Endothelial cell of umbilical vein (primary cell): ENCODE measurements around the gene HPGDS. TPM values are rescaled to one million over a fixed set of nuclear protein-coding genes. Genes with fewer than 3 reads are reported as not detected.

Experiments
- BruUV-seq: library from RNA; stranded (reverse); fragments of 400-500 nt; replicated peaks from 2 replicates; lab custom pipeline; 2021; lab: Mats Ljungman, UMichigan
- CTCF ChIA-PET: fragments of 300-600, 350-600 bp; sonication (Branson Sonifier 250); formaldehyde crosslinking; loops from one replicate; lab custom pipeline; 2021; ENCODE audit warnings: antibody characterized with exemption, inconsistent platforms; lab: Charles Lee
- POLR2A ChIA-PET: fragments of 300-600, 350-600 bp; sonication (Branson Sonifier 250); formaldehyde crosslinking; loops from one replicate; lab custom pipeline; 2021; ENCODE audit warnings: antibody characterized with exemption, inconsistent platforms; lab: Charles Lee
- DNase-seq: peaks from one replicate; pipeline ENCODE4 v3.0.0-alpha.2; 2011; ENCODE audit warnings: low read depth, low spot score
- FAIRE-seq: peaks from 2 replicates; lab custom pipeline; 2011; peaks lifted over from hg19 to GRCh38; lab: Jason Lieb, UNC
- H2AFZ ChIP-seq: 2 replicates; pipeline ENCODE4 v1.6.0; 2012; ENCODE audit warnings: low read depth, low read length, control low read depth, inconsistent platforms
- H3K27ac ChIP-seq: 2 replicates; pipeline ENCODE4 v1.5.1; 2011; ENCODE audit warnings: low read depth, mild to moderate bottlenecking, control low read depth, low read length, moderate library complexity; ENCODE audit not compliant: insufficient read depth
- H3K27me3 ChIP-seq, 2 experiments: 2 replicates each; pipeline versions ENCODE4 v1.6.0 to v1.6.1; 2011; ENCODE audit warnings: low read length in 2 of 2, mixed read lengths in 1 of 2; ENCODE audit not compliant: control insufficient read depth in 2 of 2, insufficient read depth in 2 of 2
- H3K36me3 ChIP-seq, 2 experiments: 2 replicates in 1 of 2; 3 replicates in 1 of 2; pipeline ENCODE4 v1.5.1; 2011; ENCODE audit warnings: low read length in 2 of 2, mild to moderate bottlenecking in 1 of 2, moderate library complexity in 1 of 2; ENCODE audit not compliant: control insufficient read depth in 2 of 2, insufficient read depth in 2 of 2; ENCODE audit errors: extremely low read depth in 1 of 2
- H3K4me1 ChIP-seq: 3 replicates; pipeline ENCODE4 v1.5.1; 2011; ENCODE audit warnings: mild to moderate bottlenecking, low read length; ENCODE audit not compliant: control insufficient read depth, insufficient read depth; ENCODE audit errors: extremely low read depth
- H3K4me2 ChIP-seq: 2 replicates; pipeline ENCODE4 v1.6.1; 2011; ENCODE audit warnings: low read length, control low read depth, mixed read lengths; ENCODE audit not compliant: insufficient read depth
- H3K4me3 ChIP-seq, 3 experiments: fragments of 200-600 bp in 1 of 3; sonication (generic), shearing (Covaris generic) in 1 of 3; replicated peaks in 1 of 3; 2 replicates each; pipeline ENCODE4 v1.5.1; 2011 to 2016; ENCODE audit warnings: control low read depth in 3 of 3, low read length in 3 of 3, mild to moderate bottlenecking in 2 of 3, inconsistent platforms in 1 of 3, low read depth in 1 of 3, moderate library complexity in 1 of 3; ENCODE audit not compliant: insufficient read depth in 1 of 3
- H3K79me2 ChIP-seq: 2 replicates; pipeline ENCODE4 v1.6.0; 2012; ENCODE audit warnings: low read length, inconsistent platforms; ENCODE audit not compliant: control insufficient read depth, insufficient read depth
- H3K9ac ChIP-seq: replicated peaks from 2 replicates; pipeline ENCODE3; 2011; ENCODE audit warnings: low read length, control low read depth; ENCODE audit not compliant: insufficient read depth; ENCODE audit errors: extremely low read depth
- H3K9me1 ChIP-seq: replicated peaks from 3 replicates; pipeline ENCODE4 v1.6.0; 2011; ENCODE audit warnings: mild to moderate bottlenecking, low read length; ENCODE audit not compliant: control insufficient read depth, insufficient read depth; ENCODE audit errors: extremely low read depth
- H3K9me3 ChIP-seq: replicated peaks from 2 replicates; pipeline ENCODE4 v1.5.1; 2012; ENCODE audit warnings: low read length, inconsistent platforms; ENCODE audit not compliant: control insufficient read depth, insufficient read depth
- H4K20me1 ChIP-seq: replicated peaks from 2 replicates; pipeline ENCODE3; 2011; ENCODE audit warnings: mild to moderate bottlenecking, low read length; ENCODE audit not compliant: control insufficient read depth, insufficient read depth; ENCODE audit errors: extremely low read depth
- EZH2 ChIP-seq: IDR thresholded peaks from 2 replicates; pipeline ENCODE4 v1.6.1; 2012; ENCODE audit warnings: borderline replicate concordance, low read depth, mild to moderate bottlenecking, moderate library complexity, low read length, inconsistent platforms; ENCODE audit not compliant: severe bottlenecking
- GATA2 ChIP-seq: IDR thresholded peaks from 2 replicates; pipeline ENCODE4 v1.7.0; 2011; ENCODE audit warnings: low read depth, mild to moderate bottlenecking, moderate library complexity, mixed read lengths, low read length; ENCODE audit not compliant: insufficient read length, insufficient read depth
- JUN ChIP-seq: IDR thresholded peaks from 2 replicates; pipeline ENCODE4 v1.6.1; 2011; ENCODE audit warnings: borderline replicate concordance, low read depth; ENCODE audit not compliant: insufficient read length, insufficient read depth
- MAX ChIP-seq: IDR thresholded peaks from 2 replicates; pipeline ENCODE4 v1.6.1; 2011; ENCODE audit not compliant: insufficient read depth, insufficient read length
- POLR2A ChIP-seq: IDR thresholded peaks from 2 replicates; pipeline ENCODE4 v1.6.1; 2012; ENCODE audit warnings: low read depth, mild to moderate bottlenecking, control low read depth, low read length
- POLR2AphosphoS5 ChIP-seq: IDR thresholded peaks from 2 replicates; pipeline ENCODE4 v1.6.1; 2012; ENCODE audit warnings: low read depth, mild to moderate bottlenecking, control low read depth, low read length, moderate library complexity; ENCODE audit not compliant: insufficient read depth
- dilution Hi-C: fragments of 300-500 bp; cut with MboI; formaldehyde crosslinking; loops from one replicate; pipeline ENCODE4 v1.15.0; 2019; ENCODE audit warnings: low sequenced_read_pairs; ENCODE audit not compliant: extremely low pct_ligation_motif_present
- intact Hi-C: fragments of 100-400 bp; cut with micrococcal nuclease; formaldehyde crosslinking; loops from one replicate; pipeline ENCODE4 v1.10.0; 2022
- polyA plus RNA-seq, 4 experiments: library from polyadenylated mRNA; depleted of rRNA in 3 of 4; stranded (reverse) in 3 of 4; unstranded in 1 of 4; fragments of >200 nt; gene quantifications; 2 replicates each; pipeline versions ENCODE4 v1.2.1 to v1.2.3, GENCODE V29; 2011 to 2012; ENCODE audit warnings: missing spikeins in 1 of 4
- total RNA-seq: library from RNA; stranded (reverse); gene quantifications from 2 replicates; pipeline ENCODE4 v1.2.3, GENCODE V29; 2021
- TF ChIP-seq, protein P1 (sequence below), 2 donors: IDR thresholded peaks; 1 replicate in 1 of 2; 2 replicates in 1 of 2; pipeline ENCODE4 v1.5.1; 2011; ENCODE audit warnings: low read length in 2 of 2, mild to moderate bottlenecking in 2 of 2, moderate library complexity in 2 of 2, control low read depth in 1 of 2, inconsistent platforms in 1 of 2, low read depth in 1 of 2; ENCODE audit not compliant: insufficient read depth in 1 of 2; ENCODE audit errors: extremely low read depth in 1 of 2

The HPGDS gene
- total and polyA plus RNA-seq, 2 donors (not counting 3 experiments of a cell fraction or from before 2014, with no cell fraction given) = not detected

DNA sequence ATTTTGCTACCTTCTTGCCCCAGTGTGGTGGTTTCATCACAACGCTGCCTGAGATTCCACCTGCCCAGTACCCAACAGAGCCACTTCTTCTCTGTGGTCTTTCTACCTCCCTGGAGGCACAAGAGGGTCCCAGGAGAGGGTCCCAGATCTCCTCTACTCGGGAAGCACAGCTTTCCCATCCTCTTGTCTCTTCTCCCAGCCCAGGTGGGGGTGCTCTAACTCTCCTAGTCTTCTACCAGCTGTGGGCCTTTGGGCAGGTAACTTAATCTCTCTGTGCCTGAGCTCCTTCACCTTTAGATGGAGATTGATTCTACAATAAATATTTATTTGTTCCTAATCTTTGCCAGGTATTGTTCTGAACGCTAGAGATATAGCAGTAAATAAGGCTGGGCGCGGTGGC lies 1.8 kb upstream of the HPGDS start:
- Histone ChIP-seq H3K9ac (no peak overlapping the region), H3K27ac (no peak overlapping the region), H3K79me2 (no peaks in the 10 kb centered on the region), H3K4me2 (no peak overlapping the region), H3K4me3 (no peak overlapping the region), H4K20me1 (no peaks in the 10 kb centered on the region), H3K27me3 (no peaks in the 10 kb centered on the region), H3K4me1 (peaks cover 2% of the 10 kb centered on the region), H2AFZ (no peak overlapping the region), H3K9me1 (no peaks in the 10 kb centered on the region), H3K9me3 (no peaks in the 10 kb centered on the region), H3K36me3 (no peaks in the 10 kb centered on the region)
- TF ChIP-seq GATA2 (no peak), MAX (no peak), POLR2AphosphoS5 (no peak), EZH2 (no peak), JUN (no peak), POLR2A (no peak)
- TF ChIP-seq, protein P1, sequence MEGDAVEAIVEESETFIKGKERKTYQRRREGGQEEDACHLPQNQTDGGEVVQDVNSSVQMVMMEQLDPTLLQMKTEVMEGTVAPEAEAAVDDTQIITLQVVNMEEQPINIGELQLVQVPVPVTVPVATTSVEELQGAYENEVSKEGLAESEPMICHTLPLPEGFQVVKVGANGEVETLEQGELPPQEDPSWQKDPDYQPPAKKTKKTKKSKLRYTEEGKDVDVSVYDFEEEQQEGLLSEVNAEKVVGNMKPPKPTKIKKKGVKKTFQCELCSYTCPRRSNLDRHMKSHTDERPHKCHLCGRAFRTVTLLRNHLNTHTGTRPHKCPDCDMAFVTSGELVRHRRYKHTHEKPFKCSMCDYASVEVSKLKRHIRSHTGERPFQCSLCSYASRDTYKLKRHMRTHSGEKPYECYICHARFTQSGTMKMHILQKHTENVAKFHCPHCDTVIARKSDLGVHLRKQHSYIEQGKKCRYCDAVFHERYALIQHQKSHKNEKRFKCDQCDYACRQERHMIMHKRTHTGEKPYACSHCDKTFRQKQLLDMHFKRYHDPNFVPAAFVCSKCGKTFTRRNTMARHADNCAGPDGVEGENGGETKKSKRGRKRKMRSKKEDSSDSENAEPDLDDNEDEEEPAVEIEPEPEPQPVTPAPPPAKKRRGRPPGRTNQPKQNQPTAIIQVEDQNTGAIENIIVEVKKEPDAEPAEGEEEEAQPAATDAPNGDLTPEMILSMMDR (IDR thresholded peaks at IDR 0.05; ENCODE audit: extremely low read depth in 1 of 2, insufficient read depth in 1 of 2, low read depth in 1 of 2, low read length in 2 of 2) = no peak
- CTCF ChIA-PET = interaction anchor here (0.8 to 1.7 kb wide), 4 partner anchors 8 to 63 kb away, joined by 3 to 6 read pairs (median 4); no protein-coding TSS in a partner anchor
- FAIRE-seq (no peak), DNase-seq (no peak)
- POLR2A ChIA-PET = no interaction called here
- intact Hi-C loops (no loop called here), dilution Hi-C loops (no loop called here)
- no TSS peak for BruUV-seq
